ENCODE results near the gene SNX33. TPM values are rescaled to one million over a fixed set of nuclear protein-coding genes. Genes with fewer than 3 reads are reported as not detected.
A peak's percentile ranks its signal among the peaks of the same experiment; 100 is the strongest.

The SNX33 gene
- total RNA-seq, 1 donor from 2014 or later: 25.6 TPM

GRCh38 chr15:75653347-75653913 lies 5.7 kb downstream of the SNX33 start:
- Histone ChIP-seq H3K27me3 (ENCODE audit: insufficient read depth, low read length) (no peaks in the 10 kb centered on the region), H3K4me2 (ENCODE audit: low read length) (peak overlapping the region; percentile 96), H4K20me1 (ENCODE audit: insufficient read depth, low read length) (peaks cover 95% of the 10 kb centered on the region), H2AFZ (ENCODE audit: low read depth, low read length) (no peak overlapping the region), H3K27ac (ENCODE audit: low read depth, low read length) (no peak overlapping the region), H3K4me3 (ENCODE audit: insufficient read depth, low read depth, low read length) (no peak overlapping the region), H3K79me2 (ENCODE audit: insufficient read depth, low read length) (peaks cover 100% of the 10 kb centered on the region), H3K36me3 (ENCODE audit: insufficient read depth, low read length) (peaks cover 4% of the 10 kb centered on the region), H3K4me1 (ENCODE audit: insufficient read depth, low read length) (peaks cover 43% of the 10 kb centered on the region), H3K9ac (ENCODE audit: low read length) (no peak overlapping the region), H3K9me3 (ENCODE audit: insufficient read depth, low read depth, low read length) (no peaks in the 10 kb centered on the region)
- H3K4me1 Mint-ChIP-seq (ENCODE audit: low read depth, unreplicated experiment): peaks cover 55% of the 10 kb centered on the region
- no peak for FAIRE-seq
- H3K9me3 Mint-ChIP-seq (ENCODE audit: unreplicated experiment): no peaks in the 10 kb centered on the region
- no peaks in the 10 kb centered on the region for H3K27me3 Mint-ChIP-seq (ENCODE audit: low read depth, unreplicated experiment)
- TF ChIP-seq EZH2 (IDR thresholded peaks at IDR 0.05; ENCODE audit: insufficient read depth, low read length) (no peak), CTCF (IDR thresholded peaks at IDR 0.05; ENCODE audit: insufficient read depth, low read depth, low read length) (no peak)
- H3K36me3 Mint-ChIP-seq (ENCODE audit: low read depth, unreplicated experiment): peaks cover 28% of the 10 kb centered on the region
- no peak for DNase-seq (ENCODE audit: low read depth)
- H3K27ac Mint-ChIP-seq (ENCODE audit: unreplicated experiment): no peak overlapping the region
- H3K4me3 Mint-ChIP-seq (ENCODE audit: unreplicated experiment): peak overlapping the region; percentile 14

- Histone ChIP-seq H3K27me3 (ENCODE audit: insufficient read depth, low read length) (no peaks in the 10 kb centered on the region), H3K4me1 (ENCODE audit: insufficient read depth, low read length) (peaks cover 34% of the 10 kb centered on the region), H3K36me3 (ENCODE audit: insufficient read depth, low read length) (peaks cover 4% of the 10 kb centered on the region), H3K4me3 (ENCODE audit: insufficient read depth, low read depth, low read length) (no peak overlapping the region), H2AFZ (ENCODE audit: low read depth, low read length) (no peak overlapping the region), H3K4me2 (ENCODE audit: low read length) (no peak overlapping the region), H4K20me1 (ENCODE audit: insufficient read depth, low read length) (peaks cover 88% of the 10 kb centered on the region), H3K9me3 (ENCODE audit: insufficient read depth, low read depth, low read length) (no peaks in the 10 kb centered on the region), H3K27ac (ENCODE audit: low read depth, low read length) (no peak overlapping the region), H3K79me2 (ENCODE audit: insufficient read depth, low read length) (peaks cover 94% of the 10 kb centered on the region), H3K9ac (ENCODE audit: low read length) (no peak overlapping the region)
- no peak overlapping the region for H3K4me3 Mint-ChIP-seq (ENCODE audit: unreplicated experiment)
- H3K36me3 Mint-ChIP-seq (ENCODE audit: low read depth, unreplicated experiment): peaks cover 29% of the 10 kb centered on the region
- FAIRE-seq (no peak), DNase-seq (ENCODE audit: low read depth) (no peak)
- H3K4me1 Mint-ChIP-seq (ENCODE audit: low read depth, unreplicated experiment): peaks cover 46% of the 10 kb centered on the region
- no peaks in the 10 kb centered on the region for H3K9me3 Mint-ChIP-seq (ENCODE audit: unreplicated experiment)
- no peak overlapping the region for H3K27ac Mint-ChIP-seq (ENCODE audit: unreplicated experiment)
- H3K27me3 Mint-ChIP-seq (ENCODE audit: low read depth, unreplicated experiment): no peaks in the 10 kb centered on the region
- no peak for TF ChIP-seq CTCF (IDR thresholded peaks at IDR 0.05; ENCODE audit: insufficient read depth, low read depth, low read length)
- no peak for TF ChIP-seq EZH2 (IDR thresholded peaks at IDR 0.05; ENCODE audit: insufficient read depth, low read length)
Observed at GRCh38 chr15:75654201-75654907, 6.6 kb downstream of the SNX33 start.

- Histone ChIP-seq H3K36me3 (ENCODE audit: insufficient read depth, low read length) (peaks cover 4% of the 10 kb centered on the region), H3K27ac (ENCODE audit: low read depth, low read length) (no peak overlapping the region), H3K79me2 (ENCODE audit: insufficient read depth, low read length) (peaks cover 78% of the 10 kb centered on the region), H4K20me1 (ENCODE audit: insufficient read depth, low read length) (peaks cover 77% of the 10 kb centered on the region), H3K9ac (ENCODE audit: low read length) (no peak overlapping the region), H3K4me1 (ENCODE audit: insufficient read depth, low read length) (peaks cover 30% of the 10 kb centered on the region), H3K9me3 (ENCODE audit: insufficient read depth, low read depth, low read length) (no peaks in the 10 kb centered on the region), H3K4me2 (ENCODE audit: low read length) (no peak overlapping the region), H3K4me3 (ENCODE audit: insufficient read depth, low read depth, low read length) (no peak overlapping the region), H2AFZ (ENCODE audit: low read depth, low read length) (no peak overlapping the region), H3K27me3 (ENCODE audit: insufficient read depth, low read length) (no peaks in the 10 kb centered on the region)
- peak overlapping the region; percentile 35 for H3K4me3 Mint-ChIP-seq (ENCODE audit: unreplicated experiment)
- no peaks in the 10 kb centered on the region for H3K9me3 Mint-ChIP-seq (ENCODE audit: unreplicated experiment)
- H3K27me3 Mint-ChIP-seq (ENCODE audit: low read depth, unreplicated experiment): no peaks in the 10 kb centered on the region
- TF ChIP-seq EZH2 (IDR thresholded peaks at IDR 0.05; ENCODE audit: insufficient read depth, low read length) (no peak), CTCF (IDR thresholded peaks at IDR 0.05; ENCODE audit: insufficient read depth, low read depth, low read length) (no peak)
- peaks cover 23% of the 10 kb centered on the region for H3K36me3 Mint-ChIP-seq (ENCODE audit: low read depth, unreplicated experiment)
- H3K27ac Mint-ChIP-seq (ENCODE audit: unreplicated experiment): no peak overlapping the region
- DNase-seq (ENCODE audit: low read depth): no peak
- no peak for FAIRE-seq
- H3K4me1 Mint-ChIP-seq (ENCODE audit: low read depth, unreplicated experiment): peaks cover 37% of the 10 kb centered on the region
Observed at GRCh38 chr15:75655931-75656330, 8.2 kb downstream of the SNX33 start.

All from astrocyte (in vitro differentiated cells and primary cell).